SJCRH30 (cell line): ENCODE data around the gene COL26A1. TPM values are rescaled to one million over a fixed set of nuclear protein-coding genes. Genes with fewer than 3 reads are reported as not detected.
"Not testable (repeated sequence)": the region's sequence is repeated elsewhere in the genome, so short reads cannot be mapped to it uniquely, and the experiment has no call there.

Experiments
- DNase-seq, 2 experiments: peaks; one replicate each; pipeline ENCODE4 v3.0.0-alpha.2; 2015 to 2020
- H3K27ac ChIP-seq: fragments of 250-450 bp; sonication (Bioruptor Pico); 2 replicates; pipeline ENCODE4 v1.5.1; 2020; ENCODE audit warnings: mild to moderate bottlenecking, moderate library complexity
- H3K27me3 ChIP-seq: fragments of 250-450 bp; sonication (Bioruptor Pico); 2 replicates; pipeline ENCODE4 v1.5.1; 2020; ENCODE audit warnings: mild to moderate bottlenecking, moderate library complexity
- H3K36me3 ChIP-seq: fragments of 250-450 bp; sonication (Bioruptor Pico); 2 replicates; pipeline ENCODE4 v1.5.1; 2020; ENCODE audit warnings: mild to moderate bottlenecking, moderate library complexity
- H3K4me1 ChIP-seq: fragments of 250-450 bp; sonication (Bioruptor Pico); 2 replicates; pipeline ENCODE4 v1.5.1; 2020; ENCODE audit warnings: mild to moderate bottlenecking, moderate library complexity
- H3K4me3 ChIP-seq: fragments of 250-450 bp; sonication (Bioruptor Pico); 2 replicates; pipeline ENCODE4 v1.5.1; 2020; ENCODE audit warnings: mild to moderate bottlenecking, moderate library complexity
- H3K9me3 ChIP-seq: fragments of 250-450 bp; sonication (Bioruptor Pico); replicated peaks from 2 replicates; pipeline ENCODE4 v1.5.1; 2020; ENCODE audit warnings: mild to moderate bottlenecking, moderate library complexity
- total RNA-seq: library from RNA; depleted of rRNA; stranded (reverse); fragments of >200 nt; shearing (Covaris generic); gene quantifications from 2 replicates; pipeline ENCODE4 v1.2.3, GENCODE V29; 2014

COL26A1 gene
- total RNA-seq, 1 experiment from 2014 or later = 0.10 TPM

DNA sequence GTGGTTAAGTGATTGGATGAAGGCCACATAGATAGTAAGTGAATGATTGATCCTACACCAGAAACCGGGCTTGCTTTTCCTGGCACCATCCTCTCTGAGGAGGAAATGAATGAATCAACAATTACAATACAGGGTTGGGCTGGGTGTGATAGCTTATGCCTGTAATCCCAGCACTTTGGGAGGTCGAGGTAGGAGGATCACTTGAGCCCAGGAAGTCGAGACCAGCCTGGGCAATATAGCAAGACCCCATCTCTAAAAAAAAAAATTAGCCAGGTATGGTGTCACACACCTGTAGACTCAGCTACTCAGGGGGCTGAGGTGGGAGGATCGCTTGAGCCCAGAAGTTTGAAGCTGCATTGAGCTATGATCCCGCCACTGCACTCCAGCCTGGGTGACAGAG is 111.5 kb downstream of the COL26A1 start:
- H3K4me3 ChIP-seq = no peak overlapping the region
- H3K27me3 ChIP-seq = no peaks in the 10 kb centered on the region
- no peaks in the 10 kb centered on the region for H3K4me1 ChIP-seq
- H3K27ac ChIP-seq = no peak overlapping the region
- H3K36me3 ChIP-seq = no peaks in the 10 kb centered on the region
- DNase-seq = no peak
- peaks cover 4% of the 10 kb centered on the region; the same call in 1 of the 2 replicates for H3K9me3 ChIP-seq

DNA sequence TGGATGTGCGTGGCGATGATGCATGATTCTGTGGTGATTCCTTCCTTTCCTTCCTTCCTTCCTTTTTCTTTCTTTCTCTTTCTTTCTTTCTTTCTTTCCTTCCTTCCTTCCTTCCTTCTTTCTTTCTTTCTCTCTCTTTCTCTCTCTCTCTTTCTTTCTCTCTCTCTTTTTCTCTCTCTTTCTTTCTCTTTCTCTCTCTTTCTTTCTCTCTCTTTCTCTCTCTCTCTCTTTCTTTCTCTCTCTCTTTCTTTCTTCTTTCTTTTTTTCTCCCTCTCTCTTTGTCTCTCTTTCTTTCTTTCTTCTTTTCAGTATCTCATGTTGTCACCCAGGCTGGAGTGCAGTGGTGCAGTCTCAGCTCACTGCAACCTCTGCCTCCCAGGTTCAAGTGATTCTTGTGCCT is 113.0 kb downstream of the COL26A1 start:
- H3K4me3 ChIP-seq, H3K4me1 ChIP-seq, H3K27ac ChIP-seq, H3K36me3 ChIP-seq, H3K9me3 ChIP-seq, DNase-seq, H3K27me3 ChIP-seq: not testable (repeated sequence)

- Histone ChIP-seq H3K4me1 (no peaks in the 10 kb centered on the region), H3K9me3 (peaks cover 7% of the 10 kb centered on the region; the same call in 1 of the 2 replicates), H3K27me3 (no peaks in the 10 kb centered on the region), H3K27ac (no peak overlapping the region), H3K4me3 (no peak overlapping the region), H3K36me3 (no peaks in the 10 kb centered on the region)
- DNase-seq = no peak
Measured at GRCh38 chr7:101479217-101479616, 116.5 kb downstream of the COL26A1 start.

GRCh38 chr7:101486056-101486432 is 123.4 kb downstream of the COL26A1 start:
- not testable (repeated sequence) for H3K27me3 ChIP-seq, H3K36me3 ChIP-seq, DNase-seq, H3K9me3 ChIP-seq
- Histone ChIP-seq H3K27ac (peak overlapping the region; percentile 97), H3K4me1 (peaks cover 35% of the 10 kb centered on the region), H3K4me3 (peak overlapping the region; percentile 45)

- Histone ChIP-seq H3K27ac (peak overlapping the region; percentile 97), H3K36me3 (no peaks in the 10 kb centered on the region), H3K9me3 (no peaks in the 10 kb centered on the region), H3K4me1 (peaks cover 35% of the 10 kb centered on the region), H3K27me3 (no peaks in the 10 kb centered on the region), H3K4me3 (peak overlapping the region; percentile 45)
- peak; percentile 82 to 88 for DNase-seq
Measured at GRCh38 chr7:101486433-101487104, 123.9 kb downstream of the COL26A1 start.

- H3K27ac ChIP-seq = peak overlapping the region; percentile 97
- H3K36me3 ChIP-seq = no peaks in the 10 kb centered on the region
- H3K4me1 ChIP-seq = peaks cover 35% of the 10 kb centered on the region
- H3K4me3 ChIP-seq = peak overlapping the region; percentile 45; the same call in 1 of the 2 replicates
- H3K27me3 ChIP-seq = no peaks in the 10 kb centered on the region
- no peaks in the 10 kb centered on the region for H3K9me3 ChIP-seq
- no peak for DNase-seq
Measured at GRCh38 chr7:101487105-101487458, 124.4 kb downstream of the COL26A1 start.

DNA sequence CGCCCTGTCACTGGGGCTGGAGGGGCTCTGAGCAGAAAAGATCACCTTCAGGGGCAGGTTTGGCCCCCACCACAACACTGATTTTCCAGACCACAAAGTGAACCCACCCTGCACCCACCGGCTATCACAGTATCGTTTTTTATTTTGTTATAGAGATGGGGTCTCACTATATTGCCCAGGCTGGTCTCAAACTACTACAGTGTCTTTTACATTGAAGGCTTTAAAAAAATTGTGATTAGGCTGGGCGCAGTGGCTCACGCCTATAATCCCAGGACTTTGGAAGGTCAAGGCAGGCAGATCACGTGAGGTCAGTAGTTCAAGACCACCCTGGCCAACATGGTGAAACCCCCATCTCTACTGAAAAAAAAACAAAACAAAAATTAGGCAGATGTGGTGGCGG is 125.1 kb downstream of the COL26A1 start:
- no peak for DNase-seq
- no peaks in the 10 kb centered on the region for H3K9me3 ChIP-seq
- no peaks in the 10 kb centered on the region for H3K36me3 ChIP-seq
- peaks cover 35% of the 10 kb centered on the region for H3K4me1 ChIP-seq
- no peak overlapping the region for H3K4me3 ChIP-seq
- H3K27me3 ChIP-seq = no peaks in the 10 kb centered on the region
- peak overlapping the region; percentile 97 for H3K27ac ChIP-seq

GRCh38 chr7:101488826-101489572 is 126.3 kb downstream of the COL26A1 start:
- Histone ChIP-seq H3K4me3 (no peak overlapping the region), H3K27ac (no peak overlapping the region), H3K27me3 (no peaks in the 10 kb centered on the region), H3K4me1 (peaks cover 35% of the 10 kb centered on the region), H3K36me3 (no peaks in the 10 kb centered on the region), H3K9me3 (no peaks in the 10 kb centered on the region)
- peak in 1 of 2 experiments; percentile 46 for DNase-seq

DNA sequence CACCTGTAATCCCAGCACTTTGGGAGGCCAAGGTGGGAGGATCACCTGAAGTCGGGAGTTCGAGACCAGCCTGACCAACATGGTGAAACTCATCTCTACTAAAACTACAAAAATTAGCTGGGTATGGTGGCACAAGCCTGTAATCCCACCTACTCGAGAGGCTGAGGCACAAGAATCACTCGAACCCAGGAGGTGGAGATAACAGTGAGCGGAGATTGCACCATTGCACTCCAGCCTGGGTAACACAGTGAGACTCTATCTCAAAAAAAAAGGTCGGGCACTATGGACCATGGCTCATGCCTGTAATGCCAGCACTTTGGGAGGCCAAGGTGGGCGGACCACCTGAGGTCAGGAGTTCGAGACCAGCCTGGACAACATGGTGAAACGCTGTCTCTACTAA is 127.8 kb downstream of the COL26A1 start:
- not testable (repeated sequence) for H3K4me3 ChIP-seq, DNase-seq, H3K27me3 ChIP-seq, H3K36me3 ChIP-seq, H3K9me3 ChIP-seq, H3K27ac ChIP-seq
- peaks cover 32% of the 10 kb centered on the region for H3K4me1 ChIP-seq

DNA sequence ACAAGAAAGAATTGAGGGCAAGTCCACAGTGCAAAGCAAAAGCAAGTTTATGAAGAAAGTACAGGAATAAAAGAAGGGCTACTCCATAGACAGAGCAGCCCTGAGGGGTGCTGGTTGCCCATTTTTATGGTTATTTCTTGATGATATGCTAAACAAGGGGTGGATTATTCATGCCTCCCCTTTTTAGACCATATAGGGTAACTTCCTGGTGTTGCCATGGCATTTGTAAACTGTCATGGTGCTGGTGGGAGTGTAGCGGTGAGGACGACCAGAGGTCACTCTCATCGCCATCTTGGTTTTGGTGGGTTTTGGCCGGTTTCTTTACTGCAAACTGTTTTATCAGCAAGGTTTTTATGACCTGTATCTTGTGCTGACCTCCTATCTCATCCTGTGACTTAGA is 128.8 kb downstream of the COL26A1 start:
- H3K36me3 ChIP-seq, H3K9me3 ChIP-seq, H3K27ac ChIP-seq, H3K27me3 ChIP-seq, H3K4me3 ChIP-seq, DNase-seq: not testable (repeated sequence)
- H3K4me1 ChIP-seq = peaks cover 24% of the 10 kb centered on the region

- Histone ChIP-seq H3K36me3 (no peaks in the 10 kb centered on the region), H3K4me1 (no peaks in the 10 kb centered on the region), H3K4me3 (no peak overlapping the region), H3K27ac (no peak overlapping the region), H3K9me3 (no peaks in the 10 kb centered on the region), H3K27me3 (no peaks in the 10 kb centered on the region)
- DNase-seq = no peak
Measured at GRCh38 chr7:101494602-101495329, 132.1 kb downstream of the COL26A1 start.

DNA sequence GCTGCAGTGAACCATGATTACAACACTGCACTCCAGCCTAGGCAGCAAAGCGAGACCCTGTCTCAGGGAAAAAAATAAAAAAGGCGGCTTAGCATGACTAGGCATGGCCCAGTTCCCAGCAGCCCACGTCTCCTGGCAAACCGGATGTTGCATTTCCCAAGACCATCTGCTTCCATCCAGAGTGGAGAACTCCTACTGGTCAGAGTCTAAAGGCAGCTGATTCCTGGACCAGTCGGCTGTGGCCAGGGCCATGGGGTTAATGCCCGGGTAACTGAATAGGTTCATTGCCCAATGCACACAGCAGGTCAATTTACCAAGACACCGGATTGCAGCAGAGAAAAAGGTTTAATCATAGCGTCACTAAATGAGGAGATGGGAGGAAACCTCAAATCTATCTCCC is 133.3 kb downstream of the COL26A1 start:
- no peak for DNase-seq
- H3K36me3 ChIP-seq = no peaks in the 10 kb centered on the region
- H3K4me3 ChIP-seq = no peak overlapping the region
- no peaks in the 10 kb centered on the region for H3K27me3 ChIP-seq
- no peaks in the 10 kb centered on the region for H3K9me3 ChIP-seq
- no peak overlapping the region for H3K27ac ChIP-seq
- H3K4me1 ChIP-seq = no peaks in the 10 kb centered on the region

DNA sequence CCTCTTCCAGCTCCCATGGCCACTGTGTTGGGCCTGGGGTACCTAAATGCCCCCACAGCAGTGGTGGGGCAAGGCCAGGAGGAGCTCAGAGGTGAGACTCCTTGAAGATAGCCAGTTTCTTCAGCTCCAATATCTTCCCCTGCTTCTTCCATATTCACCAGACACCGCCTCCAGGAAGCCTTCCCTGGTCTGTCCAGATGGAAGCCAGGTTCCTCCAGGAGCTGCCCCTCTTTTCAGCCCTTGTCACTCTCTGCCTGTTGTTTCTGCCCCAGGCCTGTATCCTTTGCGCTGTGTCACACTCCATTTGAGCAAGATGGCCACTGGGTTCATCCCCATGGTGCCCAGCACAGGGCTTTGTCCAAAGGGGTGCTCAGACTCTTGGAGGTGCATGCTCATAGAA is 138.7 kb downstream of the COL26A1 start:
- H3K27me3 ChIP-seq = 0 out of 2 replicates have a peak, but pooled peaks cover 5% of the 10 kb centered on the region
- H3K4me1 ChIP-seq = no peaks in the 10 kb centered on the region
- H3K36me3 ChIP-seq = no peaks in the 10 kb centered on the region
- H3K4me3 ChIP-seq = no peak overlapping the region
- no peak overlapping the region for H3K27ac ChIP-seq
- no peak for DNase-seq
- no peaks in the 10 kb centered on the region for H3K9me3 ChIP-seq

GRCh38 chr7:101502466-101503098 is 139.9 kb downstream of the COL26A1 start:
- Histone ChIP-seq H3K4me3 (no peak overlapping the region), H3K9me3 (no peaks in the 10 kb centered on the region), H3K27ac (no peak overlapping the region), H3K4me1 (no peaks in the 10 kb centered on the region; the same call in 1 of the 2 replicates), H3K27me3 (peaks cover 10% of the 10 kb centered on the region; the same call in 1 of the 2 replicates), H3K36me3 (no peaks in the 10 kb centered on the region)
- no peak for DNase-seq

DNA sequence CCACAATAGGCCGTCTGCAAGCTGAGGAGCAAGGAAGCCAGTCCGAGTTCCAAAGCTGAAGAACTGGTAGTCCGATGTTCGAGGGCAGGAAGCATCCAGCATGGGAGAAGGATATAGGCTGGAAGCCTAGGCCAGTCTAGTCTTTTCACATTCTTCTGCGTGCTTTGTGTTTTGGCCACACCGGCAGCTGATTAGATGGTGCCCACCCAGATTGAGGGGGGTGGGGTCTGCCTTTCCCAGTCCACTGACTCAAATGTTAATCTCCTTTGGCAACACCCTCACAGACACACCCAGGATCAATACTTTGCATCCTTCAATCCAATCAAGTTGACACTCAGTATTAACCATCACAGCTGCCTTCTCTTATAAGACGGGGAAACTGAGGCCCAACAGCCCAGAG is 142.8 kb downstream of the COL26A1 start:
- not testable (repeated sequence) for H3K27ac ChIP-seq, H3K9me3 ChIP-seq, DNase-seq, H3K4me3 ChIP-seq, H3K36me3 ChIP-seq, H3K4me1 ChIP-seq
- H3K27me3 ChIP-seq = peaks cover 10% of the 10 kb centered on the region; the same call in 1 of the 2 replicates
